Uterus (tissue), 2 donors: ENCODE measurements around the gene APOA1.

Experiments
- CTCF ChIP-seq, 4 experiments: fragments of 200-600 bp in 2 of 4; fragments of 450-650 bp in 2 of 4; sonication (generic) in 2 of 4; IDR thresholded peaks; one replicate each; pipeline ENCODE4 v1.5.1; 2016 to 2019; ENCODE audit warnings: antibody characterized with exemption in 4 of 4, mild to moderate bottlenecking in 2 of 4, moderate library complexity in 1 of 4
- POLR2A ChIP-seq, 2 donors: fragments of 450-650 bp; IDR thresholded peaks; one replicate each; pipeline ENCODE4 v1.6.1; 2016; ENCODE audit warnings: antibody characterized with exemption in 2 of 2, mild to moderate bottlenecking in 1 of 2, moderate library complexity in 1 of 2

DNA sequence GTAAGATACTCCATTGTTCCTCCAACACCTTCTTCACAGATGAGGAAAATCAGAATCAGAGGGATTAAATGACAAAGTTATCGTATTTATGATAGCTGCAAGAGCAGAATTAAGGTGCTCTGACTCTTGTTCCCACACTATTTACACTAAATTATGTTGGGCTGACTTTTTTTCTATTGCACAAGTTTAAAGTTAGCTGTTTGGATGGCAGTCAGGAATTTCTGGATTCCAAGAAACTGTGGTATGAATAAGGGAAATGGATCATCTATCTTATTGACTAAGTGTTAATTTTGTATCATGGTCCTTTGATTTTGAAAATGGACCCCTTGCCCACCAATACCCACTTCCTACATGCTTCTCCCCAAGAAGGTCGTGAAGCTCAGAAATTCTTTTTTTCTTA, 19.9 kb upstream of the APOA1 start:
- no peak for TF ChIP-seq CTCF (IDR thresholded peaks at IDR 0.05)
- TF ChIP-seq POLR2A (IDR thresholded peaks at IDR 0.05), result no peak
